ENCODE measurements around the gene CELA3B.
"Not testable (repeated sequence)": the region's sequence is repeated elsewhere in the genome, so short reads cannot be mapped to it uniquely, and the experiment has no call there.

CELA3B gene

GRCh38 chr1:21937034-21937371, 39.8 kb upstream of the CELA3B start, which contains the start of gene HSPG2:
Gene HSPG2 (minus strand): TSS chr1:21937310. CDS start chr1:21937217, 93 bp downstream.
- DNase-seq (ENCODE audit: insufficient read length) = no peak
- TF ChIP-seq TAF1 (IDR thresholded peaks at IDR 0.05; ENCODE audit: borderline replicate concordance, low read depth, low read length) (no peak), POLR2AphosphoS5 (IDR thresholded peaks at IDR 0.05; ENCODE audit: low read depth, low read length) (no peak), POLR2A (IDR thresholded peaks at IDR 0.05; ENCODE audit: low read depth, low read length) (no peak)
- FAIRE-seq = no peak

GRCh38 chr1:21937372-21938121, 39.3 kb upstream of the CELA3B start:
- no peak for FAIRE-seq
- TF ChIP-seq POLR2A (IDR thresholded peaks at IDR 0.05; ENCODE audit: low read depth, low read length) = no peak
- no peak for TF ChIP-seq POLR2AphosphoS5 (IDR thresholded peaks at IDR 0.05; ENCODE audit: low read depth, low read length)
- no peak for TF ChIP-seq TAF1 (IDR thresholded peaks at IDR 0.05; ENCODE audit: borderline replicate concordance, low read depth, low read length)
- DNase-seq (ENCODE audit: insufficient read length) = peak; percentile 73

- FAIRE-seq (no peak), DNase-seq (ENCODE audit: insufficient read length) (no peak)
- TF ChIP-seq TAF1 (IDR thresholded peaks at IDR 0.05; ENCODE audit: borderline replicate concordance, low read depth, low read length) (no peak), POLR2AphosphoS5 (IDR thresholded peaks at IDR 0.05; ENCODE audit: low read depth, low read length) (no peak), POLR2A (IDR thresholded peaks at IDR 0.05; ENCODE audit: low read depth, low read length) (no peak)
Measured at GRCh38 chr1:21938732-21939538, 37.9 kb upstream of the CELA3B start.

- TF ChIP-seq POLR2AphosphoS5 (IDR thresholded peaks at IDR 0.05; ENCODE audit: low read depth, low read length) = no peak
- no peak for TF ChIP-seq POLR2A (IDR thresholded peaks at IDR 0.05; ENCODE audit: low read depth, low read length)
- no peak for TF ChIP-seq TAF1 (IDR thresholded peaks at IDR 0.05; ENCODE audit: borderline replicate concordance, low read depth, low read length)
- DNase-seq (ENCODE audit: insufficient read length) (no peak), FAIRE-seq (no peak)
Measured at GRCh38 chr1:21939650-21940374, 37.0 kb upstream of the CELA3B start.

GRCh38 chr1:21940492-21940891, 36.3 kb upstream of the CELA3B start:
- FAIRE-seq = no peak
- no peak for DNase-seq (ENCODE audit: insufficient read length)
- no peak for TF ChIP-seq TAF1 (IDR thresholded peaks at IDR 0.05; ENCODE audit: borderline replicate concordance, low read depth, low read length)

GRCh38 chr1:21941370-21941769, 35.5 kb upstream of the CELA3B start:
- DNase-seq (ENCODE audit: insufficient read length) (no peak), FAIRE-seq (no peak)

GRCh38 chr1:21942464-21942863, 34.4 kb upstream of the CELA3B start:
- FAIRE-seq = no peak
- TF ChIP-seq TAF1 (IDR thresholded peaks at IDR 0.05; ENCODE audit: borderline replicate concordance, low read depth, low read length) (no peak), POLR2A (IDR thresholded peaks at IDR 0.05; ENCODE audit: low read depth, low read length) (no peak), POLR2AphosphoS5 (IDR thresholded peaks at IDR 0.05; ENCODE audit: low read depth, low read length) (no peak)

More at GRCh38 chr1:21941370-21941769, 35.5 kb upstream of the CELA3B start:
- TF ChIP-seq TAF1 (IDR thresholded peaks at IDR 0.05; ENCODE audit: borderline replicate concordance, low read depth, low read length) = no peak
- TF ChIP-seq POLR2A (IDR thresholded peaks at IDR 0.05; ENCODE audit: low read depth, low read length) = no peak
- no peak for TF ChIP-seq POLR2AphosphoS5 (IDR thresholded peaks at IDR 0.05; ENCODE audit: low read depth, low read length)

GRCh38 chr1:21942959-21943640, 33.7 kb upstream of the CELA3B start:
- not testable (repeated sequence) for DNase-seq (ENCODE audit: insufficient read length); FAIRE-seq

More at GRCh38 chr1:21942464-21942863, 34.4 kb upstream of the CELA3B start:
- no peak for DNase-seq (ENCODE audit: insufficient read length)

GRCh38 chr1:21944733-21945073, 32.1 kb upstream of the CELA3B start:
- no peak for DNase-seq (ENCODE audit: insufficient read length)
- no peak for TF ChIP-seq POLR2A (IDR thresholded peaks at IDR 0.05; ENCODE audit: low read depth, low read length)
- no peak for TF ChIP-seq TAF1 (IDR thresholded peaks at IDR 0.05; ENCODE audit: borderline replicate concordance, low read depth, low read length)
- TF ChIP-seq POLR2AphosphoS5 (IDR thresholded peaks at IDR 0.05; ENCODE audit: low read depth, low read length) = no peak
- FAIRE-seq = no peak

- DNase-seq (ENCODE audit: insufficient read length) (no peak), FAIRE-seq (no peak)
- TF ChIP-seq POLR2A (IDR thresholded peaks at IDR 0.05; ENCODE audit: low read depth, low read length) = no peak
Measured at GRCh38 chr1:21946836-21947587, 29.8 kb upstream of the CELA3B start.

GRCh38 chr1:21950734-21951133, 26.1 kb upstream of the CELA3B start:
- FAIRE-seq (no peak), DNase-seq (ENCODE audit: insufficient read length) (no peak)
- no peak for TF ChIP-seq POLR2AphosphoS5 (IDR thresholded peaks at IDR 0.05; ENCODE audit: low read depth, low read length)
- no peak for TF ChIP-seq TAF1 (IDR thresholded peaks at IDR 0.05; ENCODE audit: borderline replicate concordance, low read depth, low read length)
- no peak for TF ChIP-seq POLR2A (IDR thresholded peaks at IDR 0.05; ENCODE audit: low read depth, low read length)

All from GM12892 (cell line).